ENCODE data around the gene WDR27.
"Not testable (repeated sequence)": the region's sequence is repeated elsewhere in the genome, so short reads cannot be mapped to it uniquely, and the experiment has no call there.

Gene WDR27

GRCh38 chr6:169625376-169625775, 76.5 kb downstream of the WDR27 start:
- Mint-ChIP-seq H3K4me3 (no peak overlapping the region), H3K36me3 (ENCODE audit: low read depth) (peaks cover 8% of the 10 kb centered on the region), H3K27me3 (no peaks in the 10 kb centered on the region), H3K27ac (no peak overlapping the region), H3K4me1 (ENCODE audit: low read depth) (no peaks in the 10 kb centered on the region), H3K9me3 (no peaks in the 10 kb centered on the region)

DNA sequence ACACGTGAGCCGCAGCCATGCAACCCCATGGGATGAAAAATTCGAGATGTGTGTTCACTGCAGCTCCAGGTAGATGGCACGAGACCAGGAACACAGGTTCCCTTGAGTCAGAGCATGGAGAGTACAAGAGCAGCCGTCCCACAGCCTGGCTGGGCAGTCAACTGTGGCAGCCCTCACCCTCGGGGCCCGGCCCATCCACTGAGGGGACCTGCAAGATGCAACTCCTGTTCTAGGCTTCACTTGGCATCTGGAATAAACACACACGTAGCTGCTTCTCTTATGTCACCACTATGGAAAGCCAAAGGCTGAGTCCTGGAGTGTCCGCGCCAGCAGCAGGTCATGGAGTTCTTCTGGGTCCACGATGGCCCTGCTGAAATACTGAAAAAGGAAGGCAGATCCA, 77.0 kb downstream of the WDR27 start:
- Mint-ChIP-seq H3K4me1 (ENCODE audit: low read depth) (no peaks in the 10 kb centered on the region), H3K4me3 (no peak overlapping the region), H3K27me3 (no peaks in the 10 kb centered on the region), H3K36me3 (ENCODE audit: low read depth) (peaks cover 5% of the 10 kb centered on the region), H3K27ac (no peak overlapping the region), H3K9me3 (no peaks in the 10 kb centered on the region)

DNA sequence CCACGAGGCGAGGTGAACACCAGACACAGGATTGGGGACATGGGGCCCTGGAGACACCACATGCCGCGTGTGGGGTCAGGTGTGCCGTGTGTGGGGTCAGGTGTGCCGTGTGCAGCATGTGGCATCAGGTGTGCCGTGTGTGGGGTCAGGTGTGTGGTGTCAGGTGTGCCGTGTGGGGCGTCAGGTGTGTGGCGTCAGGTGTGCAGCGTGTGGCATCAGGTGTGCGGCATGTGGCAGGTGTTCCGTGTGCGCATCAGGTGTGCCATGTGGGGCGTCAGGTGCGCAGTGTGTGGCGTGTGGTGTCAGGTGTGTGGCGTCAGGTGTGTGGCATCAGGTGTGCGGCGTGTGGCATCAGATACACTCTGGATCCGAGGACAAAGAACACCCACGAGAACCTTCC, 77.9 kb downstream of the WDR27 start:
- no peaks in the 10 kb centered on the region for H3K4me1 Mint-ChIP-seq (ENCODE audit: low read depth)
- H3K27me3 Mint-ChIP-seq: no peaks in the 10 kb centered on the region
- H3K4me3 Mint-ChIP-seq: no peak overlapping the region
- H3K27ac Mint-ChIP-seq: no peak overlapping the region
- H3K36me3 Mint-ChIP-seq (ENCODE audit: low read depth): peaks cover 5% of the 10 kb centered on the region
- H3K9me3 Mint-ChIP-seq: no peaks in the 10 kb centered on the region

DNA sequence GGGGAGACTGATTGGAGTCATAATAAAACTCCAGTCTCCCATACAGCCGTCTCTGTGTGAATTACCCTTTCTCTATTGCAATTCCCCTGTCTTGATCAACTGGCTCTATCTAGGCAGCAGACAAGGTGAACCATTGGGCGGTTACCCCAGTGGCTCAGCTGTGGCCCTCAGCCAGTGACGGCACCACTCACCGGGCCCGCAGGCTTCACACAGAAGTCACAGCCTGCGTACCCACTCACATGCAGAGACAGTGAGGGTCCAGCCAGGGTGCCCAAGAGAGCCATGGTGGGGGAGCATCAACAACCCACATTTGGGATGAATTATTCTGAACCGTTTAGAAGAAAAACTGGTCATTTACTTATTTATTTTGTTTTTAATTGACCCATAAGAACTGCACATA, 78.5 kb downstream of the WDR27 start:
- no peaks in the 10 kb centered on the region for H3K27me3 Mint-ChIP-seq
- H3K4me3 Mint-ChIP-seq: no peak overlapping the region
- no peaks in the 10 kb centered on the region for H3K9me3 Mint-ChIP-seq
- H3K27ac Mint-ChIP-seq: no peak overlapping the region
- no peaks in the 10 kb centered on the region for H3K4me1 Mint-ChIP-seq (ENCODE audit: low read depth)
- H3K36me3 Mint-ChIP-seq (ENCODE audit: low read depth): peaks cover 5% of the 10 kb centered on the region

- Mint-ChIP-seq H3K36me3 (ENCODE audit: low read depth) (peaks cover 5% of the 10 kb centered on the region), H3K9me3 (no peaks in the 10 kb centered on the region), H3K27ac (no peak overlapping the region), H3K27me3 (no peaks in the 10 kb centered on the region), H3K4me3 (no peak overlapping the region), H3K4me1 (ENCODE audit: low read depth) (no peaks in the 10 kb centered on the region)
Observed at GRCh38 chr6:169622618-169623017, 79.2 kb downstream of the WDR27 start.

GRCh38 chr6:169621311-169621710, 80.5 kb downstream of the WDR27 start:
- Mint-ChIP-seq H3K27me3 (no peaks in the 10 kb centered on the region), H3K4me3 (no peak overlapping the region), H3K4me1 (ENCODE audit: low read depth) (no peaks in the 10 kb centered on the region), H3K9me3 (no peaks in the 10 kb centered on the region), H3K36me3 (ENCODE audit: low read depth) (no peaks in the 10 kb centered on the region), H3K27ac (no peak overlapping the region)

GRCh38 chr6:169620171-169621130, 81.4 kb downstream of the WDR27 start:
- H3K4me3 Mint-ChIP-seq: no peak overlapping the region
- H3K4me1 Mint-ChIP-seq (ENCODE audit: low read depth): no peaks in the 10 kb centered on the region
- no peak overlapping the region for H3K27ac Mint-ChIP-seq

DNA sequence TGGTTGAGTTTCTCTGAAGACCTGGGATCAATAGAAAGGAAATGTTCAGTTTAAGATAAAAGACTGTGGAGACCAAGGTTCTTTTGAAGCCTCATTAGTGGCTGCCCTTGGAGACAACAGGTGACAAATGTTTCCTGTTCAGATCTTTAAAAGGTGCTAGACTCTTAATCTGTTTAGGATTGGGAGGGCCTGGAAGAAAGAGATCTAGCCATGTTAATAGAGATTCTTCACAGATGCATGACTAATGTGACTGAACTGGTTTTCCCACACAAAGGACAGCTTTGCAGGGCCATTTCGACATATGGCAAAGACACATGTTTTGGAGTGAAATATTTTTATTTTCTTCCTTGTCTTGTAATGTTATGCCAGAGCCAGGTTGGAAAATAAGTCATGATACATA, 82.2 kb downstream of the WDR27 start:
- Mint-ChIP-seq H3K36me3 (ENCODE audit: low read depth) (peaks cover 13% of the 10 kb centered on the region), H3K9me3 (no peaks in the 10 kb centered on the region), H3K4me1 (ENCODE audit: low read depth) (no peaks in the 10 kb centered on the region), H3K4me3 (no peak overlapping the region), H3K27me3 (no peaks in the 10 kb centered on the region), H3K27ac (no peak overlapping the region)

More at GRCh38 chr6:169620171-169621130, 81.4 kb downstream of the WDR27 start:
- no peaks in the 10 kb centered on the region for H3K9me3 Mint-ChIP-seq
- peaks cover 7% of the 10 kb centered on the region for H3K36me3 Mint-ChIP-seq (ENCODE audit: low read depth)
- H3K27me3 Mint-ChIP-seq: no peaks in the 10 kb centered on the region

DNA sequence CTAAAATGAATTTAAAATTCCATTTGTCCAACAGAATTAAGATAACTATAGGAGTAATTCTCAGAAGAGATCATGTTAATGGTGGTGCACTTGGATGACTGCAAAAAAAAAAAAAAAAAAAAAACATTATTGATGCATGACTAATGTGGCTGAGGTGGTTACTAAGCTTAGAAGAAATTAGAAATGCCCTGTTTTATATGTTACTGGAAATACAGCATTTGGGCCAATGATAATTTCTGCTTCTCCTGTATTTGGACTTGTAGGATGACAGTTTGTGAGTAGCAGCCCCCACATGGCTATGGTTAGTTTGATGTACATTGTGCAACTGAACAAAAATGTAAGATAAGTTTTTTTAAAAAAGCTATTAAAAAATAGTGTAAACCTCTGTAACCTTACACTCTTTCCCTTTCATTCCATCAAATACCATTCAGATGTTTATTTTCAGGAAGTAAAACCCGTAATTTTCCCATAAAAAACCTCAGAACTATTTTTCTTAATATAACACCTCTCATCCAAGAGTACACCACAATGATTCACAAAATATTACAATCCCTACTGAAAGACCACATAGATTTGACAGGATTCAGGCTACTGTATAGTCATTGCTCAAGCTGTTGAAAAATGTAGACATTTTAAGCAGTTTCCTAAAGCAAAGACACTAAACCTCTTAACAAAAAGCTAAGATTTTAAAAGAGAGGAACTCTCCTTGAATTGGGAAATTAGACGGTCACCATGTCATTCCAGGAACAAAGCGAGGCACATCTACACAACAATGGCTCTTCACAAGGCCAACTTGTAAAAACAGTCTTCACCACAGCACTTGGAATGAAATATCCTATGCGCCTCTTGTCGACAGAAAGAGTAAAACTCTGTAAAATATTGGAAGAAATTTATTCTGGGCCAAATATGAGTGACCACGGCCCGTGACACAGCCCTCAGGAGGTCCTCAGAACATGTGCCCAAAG, 83.0 kb downstream of the WDR27 start:
- Mint-ChIP-seq H3K9me3 (no peaks in the 10 kb centered on the region), H3K36me3 (ENCODE audit: low read depth) (peaks cover 16% of the 10 kb centered on the region), H3K4me3 (no peak overlapping the region)

DNA sequence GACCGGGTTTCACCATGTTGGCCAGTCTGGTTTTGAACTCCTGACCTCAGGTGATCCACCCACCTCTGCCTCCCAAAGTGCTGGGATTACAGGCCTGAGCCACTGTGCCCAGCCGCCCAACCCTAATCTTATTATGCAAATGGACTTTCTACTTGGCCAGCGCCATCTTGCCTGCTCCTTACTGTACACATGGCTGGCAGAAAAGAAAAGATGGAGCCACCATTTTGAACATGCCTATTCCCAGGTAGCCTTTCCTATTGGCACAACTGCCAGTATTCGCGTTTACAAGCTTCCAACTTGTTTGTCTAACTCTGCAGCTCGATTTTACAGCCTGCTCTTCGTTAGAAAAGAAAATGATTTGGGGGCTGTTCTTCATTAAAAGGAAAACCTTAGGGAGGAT, 84.3 kb downstream of the WDR27 start:
- no peaks in the 10 kb centered on the region for H3K9me3 Mint-ChIP-seq
- no peaks in the 10 kb centered on the region for H3K4me1 Mint-ChIP-seq (ENCODE audit: low read depth)
- H3K27ac Mint-ChIP-seq: no peak overlapping the region
- no peaks in the 10 kb centered on the region for H3K27me3 Mint-ChIP-seq
- H3K4me3 Mint-ChIP-seq: no peak overlapping the region
- H3K36me3 Mint-ChIP-seq (ENCODE audit: low read depth): peaks cover 19% of the 10 kb centered on the region

More for the DNA sequence above, 83.0 kb downstream of the WDR27 start:
- Mint-ChIP-seq H3K27me3 (no peaks in the 10 kb centered on the region), H3K4me1 (ENCODE audit: low read depth) (no peaks in the 10 kb centered on the region), H3K27ac (no peak overlapping the region)

DNA sequence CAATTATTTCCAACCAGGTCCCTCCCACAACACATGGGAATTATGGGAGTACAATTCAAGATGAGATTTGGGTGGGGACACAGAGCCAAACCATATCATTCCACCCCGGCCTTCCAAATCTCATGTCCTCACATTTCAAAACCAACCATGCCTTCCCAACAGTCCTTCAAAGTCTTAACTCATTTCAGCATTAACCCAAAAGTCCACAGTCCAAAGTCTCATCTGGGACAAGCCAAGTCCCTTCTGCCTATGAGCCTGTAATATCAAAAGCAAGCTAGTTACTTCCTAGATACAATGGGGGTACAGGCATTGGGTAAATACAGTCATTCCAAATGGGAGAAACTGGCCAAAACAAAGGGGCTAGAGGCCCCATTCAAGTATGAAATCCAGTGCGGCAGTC, 93.2 kb downstream of the WDR27 start:
- peaks cover 32% of the 10 kb centered on the region for H3K36me3 Mint-ChIP-seq (ENCODE audit: low read depth)
- not testable (repeated sequence) for H3K4me1 Mint-ChIP-seq (ENCODE audit: low read depth); H3K9me3 Mint-ChIP-seq; H3K27ac Mint-ChIP-seq; H3K4me3 Mint-ChIP-seq; H3K27me3 Mint-ChIP-seq

DNA sequence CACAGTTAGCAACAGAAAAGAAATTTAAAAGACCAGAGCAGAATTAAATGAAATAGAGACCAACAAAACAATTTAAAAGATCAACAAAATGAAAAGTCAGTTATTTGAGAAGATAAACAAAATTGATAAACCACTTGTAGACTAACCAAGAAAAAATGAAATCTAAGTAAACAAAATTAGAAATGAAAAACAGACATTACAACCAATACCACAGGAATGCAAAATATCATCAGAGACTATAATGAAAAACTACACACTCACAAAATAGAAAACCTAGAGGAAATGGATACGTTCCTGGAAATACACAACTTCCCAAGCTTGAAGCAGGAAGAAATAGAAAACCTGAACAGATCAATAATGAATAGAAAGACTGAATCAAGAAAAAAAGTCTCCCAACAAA, 97.8 kb downstream of the WDR27 start:
- Mint-ChIP-seq H3K4me1 (ENCODE audit: low read depth) (no peaks in the 10 kb centered on the region), H3K4me3 (no peak overlapping the region), H3K36me3 (ENCODE audit: low read depth) (peaks cover 62% of the 10 kb centered on the region)

GRCh38 chr6:169601129-169601528, 100.7 kb downstream of the WDR27 start:
- peaks cover 13% of the 10 kb centered on the region for H3K9me3 Mint-ChIP-seq

More for the DNA sequence above, 97.8 kb downstream of the WDR27 start:
- Mint-ChIP-seq H3K27me3 (no peaks in the 10 kb centered on the region), H3K27ac (no peak overlapping the region), H3K9me3 (no peaks in the 10 kb centered on the region)

DNA sequence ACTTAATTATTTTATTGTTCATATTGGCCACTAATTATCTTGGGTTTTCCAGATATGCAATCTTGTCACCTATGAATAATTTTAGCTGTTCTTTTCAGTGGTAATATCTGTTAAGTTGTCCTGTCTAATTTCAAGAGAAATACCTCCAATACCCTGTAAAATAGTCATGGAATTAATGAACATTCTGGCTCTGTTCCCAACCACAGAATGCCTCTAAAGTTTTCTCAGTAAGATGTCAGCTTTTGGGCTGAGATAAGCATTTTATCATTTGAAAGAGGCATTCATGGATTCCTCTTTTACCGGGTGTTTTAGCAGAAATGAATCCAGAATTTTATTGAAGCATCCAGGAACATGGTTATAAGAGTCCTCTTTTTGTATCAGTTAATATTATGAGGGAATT, 109.3 kb downstream of the WDR27 start:
- no peaks in the 10 kb centered on the region for H3K27me3 Mint-ChIP-seq
- peaks cover 15% of the 10 kb centered on the region for H3K36me3 Mint-ChIP-seq (ENCODE audit: low read depth)
- H3K9me3 Mint-ChIP-seq: peaks cover 6% of the 10 kb centered on the region
- H3K4me1 Mint-ChIP-seq (ENCODE audit: low read depth): peaks cover 33% of the 10 kb centered on the region
- H3K4me3 Mint-ChIP-seq: no peak overlapping the region
- no peak overlapping the region for H3K27ac Mint-ChIP-seq

More at GRCh38 chr6:169601129-169601528, 100.7 kb downstream of the WDR27 start:
- H3K36me3 Mint-ChIP-seq (ENCODE audit: low read depth): peaks cover 72% of the 10 kb centered on the region
- not testable (repeated sequence) for H3K4me3 Mint-ChIP-seq; H3K27ac Mint-ChIP-seq; H3K27me3 Mint-ChIP-seq; H3K4me1 Mint-ChIP-seq (ENCODE audit: low read depth)

GRCh38 chr6:169591616-169592015, 110.2 kb downstream of the WDR27 start:
- Mint-ChIP-seq H3K27ac (no peak overlapping the region), H3K36me3 (ENCODE audit: low read depth) (peaks cover 8% of the 10 kb centered on the region), H3K9me3 (no peaks in the 10 kb centered on the region), H3K4me1 (ENCODE audit: low read depth) (peaks cover 33% of the 10 kb centered on the region), H3K27me3 (no peaks in the 10 kb centered on the region), H3K4me3 (no peak overlapping the region)

All from stimulated activated naive CD8-positive, alpha-beta T cell treated with anti-CD3 and anti-CD28 coated beads, Interleukin-15, Interleukin-2, amounts not matched to agents 100 ng/mL and 50 ng/mL, for 24 hours (primary cell).